Stimulated activated CD8-positive, alpha-beta memory T cell treated with anti-CD3 and anti-CD28 coated beads, Interleukin-4, amount 100 ng/mL, for 48 hours (primary cell): ENCODE results near the gene ARHGAP40.

Experiments used
- DNase-seq: peaks from one replicate; pipeline ENCODE4 v3.0.0-alpha.2; 2020

ARHGAP40 gene

GRCh38 chr20:38657390-38657789 is 55.8 kb downstream of the ARHGAP40 start:
- DNase-seq, result no peak

GRCh38 chr20:38658879-38659596 is 57.4 kb downstream of the ARHGAP40 start:
- DNase-seq, result peak; percentile 47

DNA sequence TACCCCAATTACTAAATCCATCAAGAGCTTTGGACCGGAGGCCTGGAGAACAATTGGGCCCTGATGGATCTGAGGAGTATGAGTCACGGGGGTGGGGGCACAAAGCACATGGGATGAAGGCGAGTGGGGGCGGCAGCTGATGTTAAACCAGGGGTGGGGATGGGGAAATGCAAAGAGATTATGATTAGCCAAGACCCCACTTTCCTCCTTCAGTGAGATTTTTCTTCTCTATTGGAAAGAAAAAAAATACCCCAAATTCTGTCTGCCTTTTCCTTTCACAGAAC is 57.9 kb downstream of the ARHGAP40 start:
- DNase-seq, result no peak

DNA sequence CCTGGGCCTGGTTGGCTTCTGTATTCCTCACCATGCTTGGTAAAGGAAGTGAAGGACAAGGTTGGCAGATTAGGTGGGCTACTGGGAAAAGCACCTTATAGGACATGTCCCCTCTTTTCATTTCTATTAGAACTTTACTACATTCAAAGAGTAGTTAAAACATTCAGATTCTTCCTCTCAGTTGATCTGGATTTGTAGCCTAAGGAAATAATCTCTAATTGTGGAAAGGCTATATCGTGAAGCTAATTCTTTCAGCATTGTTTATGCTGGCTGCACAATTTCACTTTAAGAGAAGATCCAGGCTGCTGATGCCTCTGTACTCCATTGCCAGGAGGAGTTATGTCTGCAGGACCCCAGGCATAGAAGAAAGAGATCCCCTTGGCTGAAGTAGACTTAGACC is 58.8 kb downstream of the ARHGAP40 start:
- DNase-seq, result no peak

- no peak for DNase-seq
These were observed 62.1 kb downstream of the ARHGAP40 start for GRCh38 chr20:38663660-38664059.

DNA sequence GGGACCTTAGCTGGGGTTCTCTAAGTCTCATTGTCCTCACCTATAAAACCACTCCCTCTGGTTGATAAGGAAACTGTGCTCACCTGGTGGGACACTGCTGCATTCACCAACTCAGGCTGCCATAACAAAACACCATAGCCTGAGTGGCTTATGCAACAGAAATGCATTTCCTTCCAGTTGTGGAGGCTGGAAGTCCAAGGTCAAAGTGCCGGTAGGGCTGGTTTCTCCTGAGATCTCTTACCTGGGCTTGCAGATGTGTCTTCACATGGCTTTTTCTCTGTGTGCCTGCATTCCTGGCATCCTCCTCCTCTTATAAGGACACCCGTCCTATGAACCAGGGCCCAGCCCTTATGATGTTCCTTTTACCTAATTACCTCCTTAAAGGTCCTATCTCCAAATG is 62.7 kb downstream of the ARHGAP40 start:
- no peak for DNase-seq

- DNase-seq, result no peak
These were observed 63.5 kb downstream of the ARHGAP40 start for GRCh38 chr20:38665094-38665493.

DNA sequence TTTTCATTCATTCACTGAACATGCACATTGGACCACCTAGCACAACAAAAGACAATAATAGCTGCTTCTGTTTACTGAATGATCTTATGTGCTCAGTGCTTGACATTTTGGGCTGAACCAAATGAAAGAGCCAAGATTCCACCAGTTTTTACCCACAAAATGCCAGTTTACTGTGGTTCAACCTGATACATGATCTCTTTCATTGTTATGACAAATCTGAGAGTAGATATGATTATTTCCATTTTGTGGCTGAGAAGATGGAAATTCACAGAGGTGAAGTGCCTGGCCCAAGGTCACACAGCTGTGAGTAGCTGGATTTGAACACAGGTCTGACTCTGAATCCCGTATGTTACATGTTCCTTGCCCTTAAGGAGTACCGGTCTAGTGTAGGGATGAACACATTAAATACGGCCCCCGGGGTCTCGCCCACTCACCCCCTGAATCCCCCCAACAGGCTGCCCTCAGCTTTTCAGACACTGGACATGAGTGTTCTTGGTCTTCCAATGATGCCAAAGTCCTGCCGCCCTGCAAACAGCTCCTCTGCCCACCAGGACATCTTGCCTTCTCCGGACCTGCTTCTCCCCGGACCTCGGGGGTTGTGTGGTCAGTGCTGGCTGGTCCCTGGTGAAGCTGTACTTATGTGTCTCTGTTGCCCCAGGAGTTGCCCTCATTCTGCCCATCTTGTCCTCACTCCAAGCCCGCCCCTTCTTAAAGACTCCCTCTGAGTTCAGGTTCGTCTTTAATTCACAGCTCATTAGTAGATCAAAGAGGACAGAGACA is 64.1 kb downstream of the ARHGAP40 start:
- DNase-seq, result no peak

GRCh38 chr20:38667417-38667956 is 65.9 kb downstream of the ARHGAP40 start:
- no peak for DNase-seq

DNA sequence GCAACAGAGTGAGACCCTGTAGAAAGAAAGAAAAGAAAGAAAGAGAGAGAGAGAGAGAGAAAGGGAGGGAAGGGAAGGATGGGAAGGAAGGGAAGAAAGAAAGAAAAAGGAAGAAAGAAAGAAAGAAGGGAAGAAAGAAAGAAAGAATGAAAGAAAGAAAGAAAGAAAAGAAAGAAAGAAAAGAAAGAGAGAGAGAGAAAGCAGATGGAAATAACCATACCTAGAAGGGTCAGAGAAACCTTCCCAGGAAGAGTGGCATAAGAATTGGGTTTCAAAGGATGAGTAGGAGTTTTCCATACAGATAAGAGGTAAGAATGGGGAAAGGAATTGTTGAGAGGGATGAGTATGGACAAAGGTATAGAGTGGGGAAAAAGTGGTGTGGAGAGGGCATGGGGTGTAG is 68.1 kb downstream of the ARHGAP40 start:
- DNase-seq, result no peak

- DNase-seq, result no peak
These were observed 69.2 kb downstream of the ARHGAP40 start for GRCh38 chr20:38670786-38671185.

DNA sequence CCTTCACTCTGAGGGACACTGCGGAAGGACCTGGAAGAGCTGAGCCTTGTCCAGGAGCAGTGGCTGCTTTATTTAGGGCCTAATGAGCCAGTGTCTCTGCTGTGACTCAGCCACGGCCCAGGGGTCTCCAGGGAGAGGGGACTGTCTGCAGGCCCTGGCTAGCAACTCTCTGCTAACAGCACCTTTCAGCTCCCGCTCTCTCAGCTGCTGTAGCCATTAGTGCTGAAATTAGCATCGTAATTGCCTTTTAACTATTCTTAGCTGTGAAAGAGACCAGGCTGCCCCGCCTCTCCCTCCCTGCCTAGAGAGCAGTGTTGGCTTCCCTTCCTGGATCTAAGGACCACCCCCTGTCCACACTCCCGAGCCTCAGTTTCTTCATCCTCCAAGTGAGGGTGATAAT is 69.6 kb downstream of the ARHGAP40 start:
- DNase-seq, result no peak

DNA sequence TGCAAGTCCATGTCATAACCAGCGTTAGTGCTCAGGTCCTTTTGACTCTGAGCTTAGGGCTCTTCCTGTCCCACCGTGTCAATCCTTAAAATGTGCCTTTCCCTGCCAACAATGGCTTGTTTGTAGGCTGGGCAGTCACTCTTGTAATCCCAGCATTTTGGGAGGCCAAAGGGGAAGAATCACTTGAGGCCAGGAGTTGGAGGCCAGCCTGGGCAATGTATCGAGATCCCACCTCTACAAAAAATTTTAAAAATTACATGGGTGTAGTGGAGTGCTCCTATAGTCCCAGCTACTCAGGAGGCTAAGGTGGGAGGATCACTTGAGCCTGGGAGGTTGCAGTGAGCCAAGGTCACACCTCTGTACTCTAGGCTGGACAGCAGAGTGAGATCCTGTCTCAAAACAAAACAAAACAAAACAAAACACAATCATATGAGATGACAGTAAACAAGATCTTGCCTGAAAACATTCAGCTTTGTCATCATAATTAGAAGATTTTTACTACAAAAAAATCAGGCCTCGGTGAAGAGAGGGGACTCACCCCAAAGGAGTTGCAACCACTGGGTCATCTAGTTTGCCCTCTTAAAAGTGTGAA is 70.2 kb downstream of the ARHGAP40 start:
- DNase-seq, result no peak

- DNase-seq, result no peak
These were observed 70.9 kb downstream of the ARHGAP40 start for GRCh38 chr20:38672504-38672903.

DNA sequence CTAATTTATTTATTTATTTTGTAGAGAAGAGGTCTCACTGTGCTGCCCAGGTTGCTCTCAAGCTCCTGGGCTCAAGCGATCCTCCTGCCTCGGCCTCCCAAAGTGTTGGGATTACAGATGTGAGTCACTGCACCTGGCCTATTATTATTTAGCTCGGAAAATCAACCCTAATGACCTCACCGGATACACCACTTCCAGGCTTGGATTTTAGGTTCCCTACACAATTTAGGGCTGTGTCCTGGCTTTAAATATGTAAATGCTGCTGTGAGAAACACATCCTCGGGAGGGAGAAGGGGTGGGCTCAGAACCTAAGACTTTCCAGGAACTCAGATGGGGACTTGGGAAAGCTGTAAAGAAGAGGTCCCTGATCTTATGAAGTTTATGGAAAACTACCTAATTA is 71.7 kb downstream of the ARHGAP40 start:
- DNase-seq, result no peak

GRCh38 chr20:38673725-38674091 is 72.1 kb downstream of the ARHGAP40 start:
- peak; percentile 45 for DNase-seq

DNA sequence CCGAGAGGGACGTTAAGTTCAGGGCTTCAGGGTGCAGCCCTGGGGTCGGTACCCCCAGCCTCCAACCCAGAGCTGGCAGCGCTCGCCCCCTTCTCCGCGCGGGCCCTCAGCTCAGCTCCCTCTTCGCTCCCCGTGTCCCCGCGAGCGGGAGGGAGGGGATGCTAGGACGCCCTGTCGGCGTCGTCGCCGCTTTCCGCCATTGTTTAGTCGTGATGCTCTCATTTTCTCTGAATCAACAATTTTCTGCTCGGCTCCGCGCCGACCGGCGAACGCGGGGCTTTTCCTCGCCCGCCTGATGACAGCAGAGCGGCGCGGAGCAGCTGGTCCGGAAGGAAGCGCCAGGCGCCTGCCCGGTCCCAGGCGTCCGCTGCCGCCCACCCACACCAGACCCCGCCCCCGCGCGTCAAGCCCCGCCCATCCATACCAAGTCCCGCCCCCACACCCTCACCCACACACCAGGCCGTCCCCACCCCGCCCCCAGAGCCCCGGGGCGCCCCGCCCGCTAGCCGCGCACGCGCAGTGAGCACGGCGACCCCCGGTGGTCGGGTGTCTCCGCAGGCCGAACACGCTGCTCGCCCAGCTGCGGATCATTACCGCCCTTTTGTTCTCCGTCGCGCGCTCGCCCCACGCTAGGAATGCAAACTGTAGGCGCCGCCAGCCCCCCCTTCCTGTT is 72.6 kb downstream of the ARHGAP40 start:
- peak; percentile 78 for DNase-seq

DNA sequence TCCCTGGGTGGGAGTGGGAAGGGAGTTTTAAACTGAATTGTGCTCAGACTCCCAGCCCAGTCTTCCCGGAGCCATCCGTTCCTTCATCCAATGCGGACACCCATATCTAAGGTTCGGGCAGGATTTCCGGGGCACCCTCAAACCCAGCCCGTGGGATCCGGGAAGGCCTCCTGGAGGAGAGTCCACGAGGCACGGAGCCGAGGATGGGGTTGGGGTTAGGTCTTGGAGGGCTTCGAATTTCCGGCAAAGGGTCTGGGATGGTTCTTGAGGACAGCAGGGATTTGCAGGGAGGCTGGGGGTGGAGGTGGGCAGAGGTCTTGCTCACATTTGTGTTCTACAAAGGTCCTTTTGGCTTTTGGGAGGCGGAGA is 73.1 kb downstream of the ARHGAP40 start:
- DNase-seq, result no peak

GRCh38 chr20:38676576-38676975 is 75.0 kb downstream of the ARHGAP40 start:
- no peak for DNase-seq

- peak; percentile 42 for DNase-seq
These were observed 79.1 kb downstream of the ARHGAP40 start for GRCh38 chr20:38680500-38681306.

DNA sequence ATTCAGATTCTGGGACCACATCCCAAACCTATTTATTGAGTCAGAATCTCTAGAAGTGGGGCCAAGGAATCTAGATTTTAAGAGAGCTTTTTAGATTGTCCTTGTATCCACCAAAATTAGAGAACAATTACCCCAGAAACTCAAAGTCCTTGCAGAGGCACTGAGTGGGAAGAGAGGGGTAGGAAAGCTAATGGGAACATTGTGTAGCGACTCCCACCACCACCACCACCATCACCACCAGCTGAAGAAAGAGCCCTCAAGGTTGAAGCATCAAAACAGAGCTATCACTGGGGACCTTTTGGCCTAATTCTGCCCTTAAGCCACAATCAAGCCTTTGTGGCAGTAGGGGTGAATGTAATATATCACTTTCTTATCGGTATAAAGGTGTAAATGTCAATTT is 83.7 kb downstream of the ARHGAP40 start:
- no peak for DNase-seq

DNA sequence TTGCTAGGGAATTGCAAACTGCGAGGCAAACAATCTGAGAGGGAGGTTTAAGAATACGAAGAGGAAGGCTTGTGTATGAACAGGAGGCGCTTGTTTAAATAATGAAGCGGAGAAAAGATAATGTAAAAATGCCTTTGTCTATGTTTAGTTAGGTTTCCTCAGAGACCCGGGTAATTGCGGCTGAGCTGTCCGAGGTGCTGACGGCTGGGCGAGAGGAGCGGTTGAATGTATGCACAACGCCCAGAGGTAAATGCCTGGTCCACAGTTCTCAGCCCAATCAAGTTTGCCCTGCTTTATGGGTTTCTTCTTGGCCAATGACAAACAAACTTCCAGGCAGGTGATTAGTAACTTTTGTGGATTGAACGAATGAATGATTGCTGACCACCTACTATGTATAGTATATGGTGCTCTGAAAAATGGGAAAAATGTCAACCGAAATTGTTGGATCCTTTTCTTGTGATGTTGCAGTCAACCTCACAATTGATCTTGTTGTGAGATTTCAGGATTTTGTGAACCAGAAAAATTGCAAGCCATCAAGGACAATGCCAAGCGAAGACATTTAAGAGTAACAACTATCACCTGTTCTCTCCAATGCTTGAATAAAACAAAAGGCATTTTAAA is 84.4 kb downstream of the ARHGAP40 start:
- DNase-seq, result peak; percentile 60
